Astrocyte (in vitro differentiated cells and primary cell): ENCODE results near the gene IKBIP. TPM values are rescaled to one million over a fixed set of nuclear protein-coding genes. Genes with fewer than 3 reads are reported as not detected.
A peak's percentile ranks its signal among the peaks of the same experiment; 100 is the strongest.

Experiments
- DNase-seq: peaks from one replicate; pipeline ENCODE4 v3.0.0-alpha.2; 2010; ENCODE audit warnings: low read depth
- FAIRE-seq: peaks from 2 replicates; lab custom pipeline; 2011; peaks lifted over from hg19 to GRCh38; lab: Jason Lieb, UNC
- H2AFZ ChIP-seq: 2 replicates; pipeline ENCODE4 v1.6.0; 2012; ENCODE audit warnings: low read depth, low read length, inconsistent platforms
- H3K27ac ChIP-seq: 2 replicates; pipeline ENCODE4 v1.5.1; 2011; ENCODE audit warnings: low read depth, low read length, inconsistent platforms
- H3K27me3 ChIP-seq: 2 replicates; pipeline ENCODE4 v1.6.0; 2011; ENCODE audit warnings: low read length, inconsistent platforms; ENCODE audit not compliant: insufficient read depth
- H3K36me3 ChIP-seq: 2 replicates; pipeline ENCODE4 v1.5.1; 2011; ENCODE audit warnings: low read length, inconsistent platforms; ENCODE audit not compliant: insufficient read depth
- H3K4me1 ChIP-seq: 2 replicates; pipeline ENCODE4 v1.5.1; 2011; ENCODE audit warnings: low read length, inconsistent platforms; ENCODE audit not compliant: insufficient read depth
- H3K4me2 ChIP-seq: 2 replicates; pipeline ENCODE4 v1.6.0; 2012; ENCODE audit warnings: low read length, inconsistent platforms
- H3K4me3 ChIP-seq: 2 replicates; pipeline ENCODE4 v1.5.1; 2011; ENCODE audit warnings: low read depth, mild to moderate bottlenecking, low read length, inconsistent platforms; ENCODE audit not compliant: insufficient read depth
- H3K79me2 ChIP-seq: 2 replicates; pipeline ENCODE4 v1.6.0; 2012; ENCODE audit warnings: mild to moderate bottlenecking, low read length, inconsistent platforms; ENCODE audit not compliant: insufficient read depth
- H3K9ac ChIP-seq: 2 replicates; pipeline ENCODE4 v1.6.0; 2012; ENCODE audit warnings: mild to moderate bottlenecking, low read length, inconsistent platforms
- H3K9me3 ChIP-seq: 2 replicates; pipeline ENCODE4 v1.5.1; 2012; ENCODE audit warnings: low read depth, mild to moderate bottlenecking, low read length, inconsistent platforms; ENCODE audit not compliant: insufficient read depth
- H4K20me1 ChIP-seq: 2 replicates; pipeline ENCODE4 v1.6.0; 2012; ENCODE audit warnings: low read length, inconsistent platforms; ENCODE audit not compliant: insufficient read depth
- H3K27ac Mint-ChIP-seq: one replicate; pipeline ENCODE4 v1.8.0; 2021; ENCODE audit warnings: mild to moderate bottlenecking, mixed read lengths; ENCODE audit not compliant: unreplicated experiment
- H3K27me3 Mint-ChIP-seq: one replicate; pipeline ENCODE4 v1.8.0; 2021; ENCODE audit warnings: low read depth, mixed read lengths; ENCODE audit not compliant: unreplicated experiment
- H3K36me3 Mint-ChIP-seq: one replicate; pipeline ENCODE4 v1.8.0; 2021; ENCODE audit warnings: low read depth, mixed read lengths; ENCODE audit not compliant: unreplicated experiment
- H3K4me1 Mint-ChIP-seq: one replicate; pipeline ENCODE4 v1.8.0; 2021; ENCODE audit warnings: low read depth, mixed read lengths; ENCODE audit not compliant: unreplicated experiment
- H3K4me3 Mint-ChIP-seq: one replicate; pipeline ENCODE4 v1.8.0; 2021; ENCODE audit warnings: mild to moderate bottlenecking, moderate library complexity, mixed read lengths; ENCODE audit not compliant: unreplicated experiment
- H3K9me3 Mint-ChIP-seq: one replicate; pipeline ENCODE4 v1.8.0; 2021; ENCODE audit warnings: mild to moderate bottlenecking, mixed read lengths; ENCODE audit not compliant: unreplicated experiment
- EZH2 ChIP-seq: IDR thresholded peaks from 2 replicates; pipeline ENCODE4 v1.6.1; 2012; ENCODE audit warnings: mild to moderate bottlenecking, low read length, inconsistent platforms; ENCODE audit not compliant: insufficient read depth
- total RNA-seq: library from RNA; stranded (reverse); gene quantifications from 2 replicates; pipeline ENCODE4 v1.2.1, GENCODE V29; 2021
- TF ChIP-seq, protein P1 (sequence below): IDR thresholded peaks from 2 replicates; pipeline ENCODE4 v1.5.1; 2011; ENCODE audit warnings: low read depth, mild to moderate bottlenecking, inconsistent platforms, low read length, moderate library complexity; ENCODE audit not compliant: insufficient read depth

The IKBIP gene
- total RNA-seq, 1 donor from 2014 or later = 126 TPM

DNA sequence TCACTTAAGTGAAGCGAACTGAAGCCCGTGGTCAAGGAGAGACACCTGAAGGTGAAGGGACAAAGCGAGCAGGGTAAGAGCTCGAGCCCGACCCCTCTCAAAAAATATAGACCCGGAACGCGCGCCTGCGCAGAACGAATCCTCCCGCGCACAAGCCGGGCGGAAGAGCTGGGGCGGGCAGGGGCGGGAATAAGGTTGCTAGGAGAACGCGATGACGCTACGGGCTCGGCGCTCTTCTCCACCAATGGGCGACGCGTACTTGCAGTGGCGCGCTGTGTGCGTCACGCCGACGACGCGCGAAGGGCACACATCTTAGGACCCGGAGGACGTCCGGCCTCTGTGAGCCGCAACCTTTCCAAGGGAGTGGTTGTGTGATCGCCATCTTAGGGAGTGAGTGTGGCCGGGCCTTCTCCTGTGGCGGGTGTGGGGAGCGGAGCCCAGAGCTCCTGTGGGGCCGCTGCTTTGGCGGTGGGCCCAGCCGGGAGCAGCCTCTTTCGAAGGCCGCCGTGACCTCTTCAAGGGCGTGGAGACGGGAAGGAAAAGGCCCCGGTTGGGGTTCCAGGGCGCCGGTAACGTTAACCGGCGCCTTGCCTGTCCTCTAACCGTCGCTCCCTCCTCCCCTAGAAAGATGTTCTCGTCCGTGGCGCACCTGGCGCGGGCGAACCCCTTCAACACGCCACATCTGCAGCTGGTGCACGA, 51.1 kb downstream of the IKBIP start, which contains the start of gene SLC25A3:
TSS of gene SLC25A3 (plus strand) at position 336 of the 699 bp plus-strand sequence. CDS start at position 629, 293 bp downstream.
- Mint-ChIP-seq H3K27me3 (peaks cover 1% of the 10 kb centered on the region), H3K4me1 (peaks cover 13% of the 10 kb centered on the region), H3K27ac (peak within 1 kb of the TSS; percentile 95), H3K9me3 (no peaks in the 10 kb centered on the region), H3K36me3 (peaks cover 11% of the 10 kb centered on the region), H3K4me3 (peak within 1 kb of the TSS; percentile 97)
- H3K27ac ChIP-seq = peak within 1 kb of the TSS; percentile 91
- DNase-seq = peak; percentile 94
- H3K4me1 ChIP-seq = peaks cover 11% of the 10 kb centered on the region
- no peaks in the 10 kb centered on the region for H3K9me3 ChIP-seq
- peak within 1 kb of the TSS; percentile 59 for H2AFZ ChIP-seq
- H3K79me2 ChIP-seq = peaks cover 51% of the 10 kb centered on the region
- H4K20me1 ChIP-seq = peaks cover 47% of the 10 kb centered on the region
- H3K36me3 ChIP-seq = peaks cover 32% of the 10 kb centered on the region
- H3K4me2 ChIP-seq = peak within 1 kb of the TSS; percentile 89
- H3K27me3 ChIP-seq = no peaks in the 10 kb centered on the region
- TF ChIP-seq, protein P1, sequence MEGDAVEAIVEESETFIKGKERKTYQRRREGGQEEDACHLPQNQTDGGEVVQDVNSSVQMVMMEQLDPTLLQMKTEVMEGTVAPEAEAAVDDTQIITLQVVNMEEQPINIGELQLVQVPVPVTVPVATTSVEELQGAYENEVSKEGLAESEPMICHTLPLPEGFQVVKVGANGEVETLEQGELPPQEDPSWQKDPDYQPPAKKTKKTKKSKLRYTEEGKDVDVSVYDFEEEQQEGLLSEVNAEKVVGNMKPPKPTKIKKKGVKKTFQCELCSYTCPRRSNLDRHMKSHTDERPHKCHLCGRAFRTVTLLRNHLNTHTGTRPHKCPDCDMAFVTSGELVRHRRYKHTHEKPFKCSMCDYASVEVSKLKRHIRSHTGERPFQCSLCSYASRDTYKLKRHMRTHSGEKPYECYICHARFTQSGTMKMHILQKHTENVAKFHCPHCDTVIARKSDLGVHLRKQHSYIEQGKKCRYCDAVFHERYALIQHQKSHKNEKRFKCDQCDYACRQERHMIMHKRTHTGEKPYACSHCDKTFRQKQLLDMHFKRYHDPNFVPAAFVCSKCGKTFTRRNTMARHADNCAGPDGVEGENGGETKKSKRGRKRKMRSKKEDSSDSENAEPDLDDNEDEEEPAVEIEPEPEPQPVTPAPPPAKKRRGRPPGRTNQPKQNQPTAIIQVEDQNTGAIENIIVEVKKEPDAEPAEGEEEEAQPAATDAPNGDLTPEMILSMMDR = no peak
- TF ChIP-seq EZH2 = no peak
- FAIRE-seq = no peak
- H3K9ac ChIP-seq = peak within 1 kb of the TSS; percentile 99
- H3K4me3 ChIP-seq = peak within 1 kb of the TSS; percentile 97

DNA sequence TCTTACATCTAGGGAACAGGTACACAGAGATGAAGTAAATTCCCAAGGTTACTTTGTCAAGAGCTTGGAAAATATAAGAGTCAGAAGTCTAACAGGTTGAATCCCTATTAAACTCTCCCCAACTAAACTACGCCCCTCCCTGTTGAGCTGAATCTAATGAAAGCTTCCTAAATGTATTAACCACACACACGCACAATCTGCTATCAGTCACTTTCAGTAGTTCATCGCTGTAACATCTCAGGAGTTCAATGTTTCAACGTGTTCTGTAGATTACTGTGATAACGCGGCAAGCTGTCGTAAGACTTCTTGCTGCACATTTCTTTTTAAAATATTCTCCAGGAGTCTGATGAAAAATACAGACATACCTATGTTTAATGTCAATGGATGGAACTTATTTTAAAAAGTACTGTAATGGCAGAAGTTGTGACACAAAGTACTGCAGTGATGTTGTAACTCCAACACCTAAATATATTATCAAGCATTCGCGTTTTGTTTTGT, 51.7 kb downstream of the IKBIP start:
- peak overlapping the region; percentile 97 for H3K4me3 Mint-ChIP-seq
- H3K4me2 ChIP-seq = peak overlapping the region; percentile 84

More for the DNA sequence above, 51.7 kb downstream of the IKBIP start:
- Histone ChIP-seq H3K36me3 (peaks cover 26% of the 10 kb centered on the region), H3K9me3 (no peaks in the 10 kb centered on the region), H3K9ac (peak overlapping the region; percentile 99), H3K27ac (peak overlapping the region; percentile 63), H3K4me3 (peak overlapping the region; percentile 97), H4K20me1 (peaks cover 40% of the 10 kb centered on the region), H3K4me1 (peaks cover 11% of the 10 kb centered on the region), H2AFZ (peak overlapping the region; percentile 59), H3K79me2 (peaks cover 45% of the 10 kb centered on the region), H3K27me3 (no peaks in the 10 kb centered on the region)
- DNase-seq (no peak), FAIRE-seq (no peak)
- Mint-ChIP-seq H3K27me3 (peaks cover 1% of the 10 kb centered on the region), H3K9me3 (no peaks in the 10 kb centered on the region), H3K36me3 (peaks cover 8% of the 10 kb centered on the region), H3K4me1 (peaks cover 13% of the 10 kb centered on the region), H3K27ac (peak overlapping the region; percentile 95)
- TF ChIP-seq, protein P1 = no peak
- TF ChIP-seq EZH2 = no peak
